Endodermal cell (in vitro differentiated cells): ENCODE results near the gene GHRH. TPM values are rescaled to one million over a fixed set of nuclear protein-coding genes. Genes with fewer than 3 reads are reported as not detected.

Experiments used
- DNase-seq: peaks from one replicate; pipeline ENCODE4 v3.0.0-alpha.2; 2017
- H3K27ac ChIP-seq: 2 replicates; pipeline ENCODE4 v1.5.1; 2013; ENCODE audit warnings: mild to moderate bottlenecking, low read depth, low read length, moderate library complexity
- H3K27me3 ChIP-seq: 2 replicates; pipeline ENCODE4 v1.6.1; 2013; ENCODE audit warnings: mild to moderate bottlenecking, low read length, moderate library complexity; ENCODE audit not compliant: insufficient read depth, control insufficient read depth, poor library complexity, severe bottlenecking
- H3K36me3 ChIP-seq: 2 replicates; pipeline ENCODE4 v1.7.0; 2013; ENCODE audit warnings: mild to moderate bottlenecking, low read length, moderate library complexity; ENCODE audit not compliant: control insufficient read depth, insufficient read depth
- H3K4me1 ChIP-seq: one replicate; pipeline ENCODE4 v1.7.0; 2013; ENCODE audit warnings: low read length; ENCODE audit not compliant: control insufficient read depth, insufficient read depth
- H3K4me3 ChIP-seq: 2 replicates; pipeline ENCODE4 v1.5.1; 2013; ENCODE audit warnings: mild to moderate bottlenecking, low read length, moderate library complexity
- H3K9ac ChIP-seq: 2 replicates; pipeline ENCODE4 v1.6.1; 2013; ENCODE audit warnings: mild to moderate bottlenecking, low read length, moderate library complexity; ENCODE audit not compliant: poor library complexity, severe bottlenecking; ENCODE audit errors: extremely low read depth
- H3K9me3 ChIP-seq: 2 replicates; pipeline ENCODE4 v1.6.1; 2013; ENCODE audit warnings: mild to moderate bottlenecking, low read length, moderate library complexity; ENCODE audit not compliant: control insufficient read depth
- H3K27ac Mint-ChIP-seq: 2 replicates; pipeline ENCODE4 v1.8.0; 2020; ENCODE audit warnings: mixed read lengths
- H3K27me3 Mint-ChIP-seq: 2 replicates; pipeline ENCODE4 v1.8.0; 2021; ENCODE audit warnings: mild to moderate bottlenecking, mixed read lengths; ENCODE audit not compliant: insufficient read depth
- H3K36me3 Mint-ChIP-seq: 2 replicates; pipeline ENCODE4 v1.8.0; 2020; ENCODE audit warnings: low read depth, mixed read lengths
- H3K4me1 Mint-ChIP-seq: 2 replicates; pipeline ENCODE4 v1.8.0; 2020; ENCODE audit warnings: mixed read lengths
- H3K4me3 Mint-ChIP-seq: 2 replicates; pipeline ENCODE4 v1.8.0; 2020; ENCODE audit warnings: mild to moderate bottlenecking, moderate library complexity, mixed read lengths
- H3K9me3 Mint-ChIP-seq: 2 replicates; pipeline ENCODE4 v1.8.0; 2020; ENCODE audit warnings: mild to moderate bottlenecking, mixed read lengths
- WGBS, 2 experiments: methylation state at CpG; one replicate each; pipeline versions ENCODE4 v1.1.5 to v1.1.7; 2013; ENCODE audit warnings: missing lambda C conversion rate in 2 of 2, mixed read lengths in 1 of 2; ENCODE audit not compliant: insufficient coverage in 1 of 2, insufficient read length in 1 of 2; 5-methylcytosine and 5-hydroxymethylcytosine counted together
- total RNA-seq, 2 donors: library from RNA; stranded (reverse); fragmentation: NEBNext Ultra II Directional in 1 of 2; extraction: Animal tissue kit (Norgen Biotek cat#: 25700) in 1 of 2; gene quantifications; 2 replicates in 1 of 2; 3 replicates in 1 of 2; pipeline ENCODE4 v1.2.1, GENCODE V29; 2021
- TF ChIP-seq, protein P1 (sequence below): fragments of 200-600 bp; sonication (generic); conservative IDR thresholded peaks from 2 replicates; pipeline ENCODE4 v1.5.0; 2021; ENCODE audit warnings: antibody characterized with exemption, mild to moderate bottlenecking

GHRH gene
- total RNA-seq, 2 donors from 2014 or later = not detected

DNA sequence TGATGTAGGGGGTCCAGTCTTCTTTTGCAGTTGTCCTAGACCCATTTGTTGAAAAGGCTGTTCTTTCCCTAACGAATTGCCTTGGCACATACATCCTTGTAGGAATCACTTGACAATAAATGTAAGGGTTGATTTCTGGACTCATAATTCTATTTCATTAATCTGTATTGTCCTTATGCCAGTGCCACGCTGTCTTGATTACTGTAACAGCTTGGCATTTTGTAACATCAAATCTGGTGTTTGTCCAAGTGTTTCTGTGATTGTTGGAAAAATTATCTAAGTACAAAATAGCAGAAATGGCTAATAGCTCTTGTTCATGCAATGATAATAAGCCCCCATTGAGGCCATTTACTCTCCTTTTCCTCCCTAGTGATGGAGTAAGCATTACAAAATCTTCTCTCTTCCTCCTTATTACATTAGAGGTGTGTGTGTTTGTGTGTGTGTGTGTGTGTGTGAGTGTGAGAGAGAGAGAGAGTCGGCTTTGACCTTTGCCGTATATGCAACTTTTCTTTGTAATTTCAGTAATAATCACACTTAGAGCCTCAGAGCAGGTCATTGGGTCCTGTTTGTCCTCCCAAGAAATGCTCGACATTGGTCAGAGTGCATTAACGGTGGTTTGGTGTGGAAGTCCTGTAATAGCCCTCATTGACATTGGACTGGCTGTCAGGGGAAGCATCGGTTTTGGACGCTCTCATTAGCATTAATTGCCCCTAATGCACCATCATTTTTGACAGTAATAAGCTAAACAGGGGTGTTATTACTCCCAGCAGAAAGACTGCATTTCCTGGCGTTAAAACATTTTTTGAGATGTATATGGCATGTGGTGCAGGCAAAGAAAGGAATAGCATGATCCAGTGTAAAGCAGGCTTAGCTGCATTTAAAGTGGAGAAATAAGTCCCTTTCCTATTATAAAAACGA lies 41.6 kb downstream of the GHRH start:
- Histone ChIP-seq H3K9ac (no peak overlapping the region), H3K36me3 (peaks cover 88% of the 10 kb centered on the region)

GRCh38 chr20:37218976-37219375 lies 42.6 kb downstream of the GHRH start:
- Histone ChIP-seq H3K9ac (no peak overlapping the region), H3K27ac (no peak overlapping the region), H3K27me3 (no peaks in the 10 kb centered on the region), H3K4me1 (peaks cover 8% of the 10 kb centered on the region), H3K4me3 (no peak overlapping the region), H3K9me3 (no peaks in the 10 kb centered on the region), H3K36me3 (peaks cover 87% of the 10 kb centered on the region)
- TF ChIP-seq, protein P1, sequence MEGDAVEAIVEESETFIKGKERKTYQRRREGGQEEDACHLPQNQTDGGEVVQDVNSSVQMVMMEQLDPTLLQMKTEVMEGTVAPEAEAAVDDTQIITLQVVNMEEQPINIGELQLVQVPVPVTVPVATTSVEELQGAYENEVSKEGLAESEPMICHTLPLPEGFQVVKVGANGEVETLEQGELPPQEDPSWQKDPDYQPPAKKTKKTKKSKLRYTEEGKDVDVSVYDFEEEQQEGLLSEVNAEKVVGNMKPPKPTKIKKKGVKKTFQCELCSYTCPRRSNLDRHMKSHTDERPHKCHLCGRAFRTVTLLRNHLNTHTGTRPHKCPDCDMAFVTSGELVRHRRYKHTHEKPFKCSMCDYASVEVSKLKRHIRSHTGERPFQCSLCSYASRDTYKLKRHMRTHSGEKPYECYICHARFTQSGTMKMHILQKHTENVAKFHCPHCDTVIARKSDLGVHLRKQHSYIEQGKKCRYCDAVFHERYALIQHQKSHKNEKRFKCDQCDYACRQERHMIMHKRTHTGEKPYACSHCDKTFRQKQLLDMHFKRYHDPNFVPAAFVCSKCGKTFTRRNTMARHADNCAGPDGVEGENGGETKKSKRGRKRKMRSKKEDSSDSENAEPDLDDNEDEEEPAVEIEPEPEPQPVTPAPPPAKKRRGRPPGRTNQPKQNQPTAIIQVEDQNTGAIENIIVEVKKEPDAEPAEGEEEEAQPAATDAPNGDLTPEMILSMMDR = no peak
- Mint-ChIP-seq H3K4me1 (no peaks in the 10 kb centered on the region), H3K36me3 (peaks cover 60% of the 10 kb centered on the region), H3K4me3 (no peak overlapping the region), H3K27ac (no peak overlapping the region), H3K27me3 (no peaks in the 10 kb centered on the region), H3K9me3 (no peaks in the 10 kb centered on the region)
- WGBS, 2 experiments = 50 to 75% methylated on average over 2 to 4 of the region's 4 CpGs
- DNase-seq = no peak

More for the DNA sequence above, 41.6 kb downstream of the GHRH start:
- Histone ChIP-seq H3K9me3 (no peaks in the 10 kb centered on the region), H3K27ac (peak overlapping the region; percentile 59), H3K27me3 (no peaks in the 10 kb centered on the region), H3K4me1 (peaks cover 8% of the 10 kb centered on the region), H3K4me3 (no peak overlapping the region)
- Mint-ChIP-seq H3K36me3 (peaks cover 62% of the 10 kb centered on the region), H3K4me3 (no peak overlapping the region), H3K4me1 (no peaks in the 10 kb centered on the region), H3K27me3 (no peaks in the 10 kb centered on the region), H3K9me3 (no peaks in the 10 kb centered on the region), H3K27ac (peak overlapping the region; percentile 7)
- 93 to 94% methylated on average over 8 to 9 of the region's 10 CpGs for WGBS, 2 experiments
- DNase-seq = no peak
- TF ChIP-seq, protein P1 = no peak

GRCh38 chr20:37218441-37218840 lies 43.2 kb downstream of the GHRH start:
- Mint-ChIP-seq H3K4me3 (no peak overlapping the region), H3K9me3 (no peaks in the 10 kb centered on the region), H3K27me3 (no peaks in the 10 kb centered on the region), H3K4me1 (no peaks in the 10 kb centered on the region), H3K36me3 (peaks cover 59% of the 10 kb centered on the region), H3K27ac (no peak overlapping the region)
- WGBS, 2 experiments = 95 to 100% methylated on average over 3 to 4 of the region's 4 CpGs
- TF ChIP-seq, protein P1 = no peak
- Histone ChIP-seq H3K36me3 (peaks cover 87% of the 10 kb centered on the region), H3K9me3 (no peaks in the 10 kb centered on the region), H3K27ac (no peak overlapping the region), H3K4me1 (peaks cover 8% of the 10 kb centered on the region), H3K4me3 (no peak overlapping the region), H3K9ac (no peak overlapping the region), H3K27me3 (no peaks in the 10 kb centered on the region)
- no peak for DNase-seq
